RCC 7860 (cell line): ENCODE measurements around the gene RLF.
"Not testable (repeated sequence)": the region's sequence is repeated elsewhere in the genome, so short reads cannot be mapped to it uniquely, and the experiment has no call there.

ENCODE experiments used
- DNase-seq: peaks from one replicate; pipeline ENCODE4 v3.0.0-alpha.2; 2015; ENCODE audit warnings: low spot score
- FAIRE-seq: peaks from 2 replicates; lab custom pipeline; 2012; peaks lifted over from hg19 to GRCh38; lab: Jason Lieb, UNC

The RLF gene

DNA sequence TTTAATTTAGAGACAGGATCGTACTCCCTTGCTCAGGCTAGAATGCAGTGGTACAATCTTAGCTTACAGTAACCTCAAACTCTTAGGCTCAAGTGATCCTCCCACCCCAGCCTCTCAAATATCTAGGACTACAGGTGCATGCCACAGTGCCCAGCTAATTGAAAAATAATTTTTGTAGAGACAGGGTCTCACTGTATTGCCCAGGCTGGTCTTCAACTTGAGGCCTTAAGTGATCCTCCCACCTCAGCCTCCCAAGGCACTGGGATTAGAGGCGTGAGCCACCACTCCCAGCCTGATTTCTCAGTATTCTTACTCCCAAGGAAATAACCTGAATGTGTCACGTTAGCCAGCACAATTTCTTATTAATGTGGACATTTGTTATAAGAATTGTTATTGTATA, 9.8 kb downstream of the RLF start:
- FAIRE-seq (no peak), DNase-seq (no peak)

DNA sequence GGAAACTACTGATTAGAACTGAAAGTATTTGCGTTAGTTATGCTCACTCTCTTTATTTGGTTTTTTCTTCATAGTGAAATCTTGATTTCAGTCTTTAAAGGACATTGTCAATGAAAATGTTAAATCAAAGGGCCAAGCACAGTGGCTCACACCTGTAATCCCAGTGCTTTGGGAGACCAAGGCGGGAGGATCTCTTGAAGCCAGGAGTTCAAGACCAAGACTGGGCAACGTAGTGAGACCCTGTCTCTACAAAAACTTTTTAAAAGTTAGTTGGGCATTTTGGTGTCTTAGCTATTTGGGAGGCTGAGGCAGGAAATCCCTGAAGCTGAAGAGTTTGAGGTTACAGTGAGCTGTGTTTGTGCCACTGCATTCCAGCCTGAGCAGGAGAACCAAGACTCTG, 13.6 kb downstream of the RLF start:
- DNase-seq (no peak), FAIRE-seq (no peak)

DNA sequence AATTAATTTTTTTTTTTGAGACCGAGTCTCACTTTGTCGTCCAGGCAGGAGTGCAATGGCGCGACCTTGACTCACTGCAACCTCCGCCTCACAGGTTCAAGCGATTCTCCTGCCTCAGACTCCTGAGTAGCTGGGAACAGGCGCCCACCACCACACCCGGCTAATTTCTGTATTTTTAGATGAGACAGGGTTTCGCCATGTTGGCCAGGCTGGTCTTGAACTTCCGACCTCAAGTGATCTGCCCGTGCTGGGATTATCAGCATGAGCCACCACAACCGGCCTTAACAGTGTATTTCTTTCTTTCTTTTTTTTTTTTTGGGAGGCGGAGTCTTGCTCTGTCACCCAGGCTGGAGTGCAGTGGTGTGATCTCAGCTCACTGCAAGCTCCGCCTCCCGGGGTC, 15.8 kb downstream of the RLF start:
- not testable (repeated sequence) for DNase-seq, FAIRE-seq

DNA sequence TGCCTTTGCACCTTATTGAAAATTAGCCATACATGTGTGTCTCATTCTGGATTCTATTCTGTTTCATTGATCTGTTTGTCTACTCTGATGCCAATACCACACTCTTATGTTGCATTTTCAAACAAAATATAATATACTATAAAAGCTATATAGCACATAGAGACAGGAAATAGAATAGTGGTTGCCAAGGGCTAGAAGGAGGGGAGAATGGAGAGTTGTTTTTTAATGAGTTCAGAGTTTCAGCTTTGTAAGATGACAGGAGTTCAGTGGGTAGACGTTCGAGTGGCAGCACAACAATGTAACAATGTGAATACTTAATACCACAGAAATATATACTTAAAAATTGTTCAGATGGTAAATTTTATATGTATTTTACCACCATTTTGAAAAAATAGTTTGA, 17.0 kb downstream of the RLF start:
- FAIRE-seq (no peak), DNase-seq (no peak)

DNA sequence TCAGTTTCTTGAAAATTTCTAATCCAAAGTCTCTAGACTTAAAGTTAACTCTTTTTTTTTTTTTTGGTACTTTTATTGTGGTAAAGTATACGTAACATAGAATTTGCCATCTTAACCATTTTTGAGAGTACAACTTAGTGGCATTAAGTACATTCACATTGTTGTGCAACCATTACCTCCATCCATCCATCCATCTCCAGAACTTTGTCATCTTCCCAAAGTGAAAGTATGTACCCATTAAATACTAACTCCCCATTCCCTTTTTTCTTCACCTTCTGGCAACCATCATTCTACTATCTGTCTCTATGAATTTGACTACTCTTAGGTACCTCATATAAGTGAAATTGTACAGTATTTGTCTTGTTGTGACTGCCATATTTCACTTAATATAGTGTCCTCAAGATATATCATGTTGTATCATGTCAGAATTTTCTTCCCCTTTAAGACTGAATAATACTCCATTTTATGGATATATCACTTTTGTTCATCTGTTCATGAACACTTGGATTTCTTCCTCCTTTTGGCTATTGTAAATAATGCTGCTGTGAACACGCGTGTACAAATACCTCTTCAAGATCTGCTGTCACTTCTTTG, 18.4 kb downstream of the RLF start:
- DNase-seq (no peak), FAIRE-seq (no peak)

DNA sequence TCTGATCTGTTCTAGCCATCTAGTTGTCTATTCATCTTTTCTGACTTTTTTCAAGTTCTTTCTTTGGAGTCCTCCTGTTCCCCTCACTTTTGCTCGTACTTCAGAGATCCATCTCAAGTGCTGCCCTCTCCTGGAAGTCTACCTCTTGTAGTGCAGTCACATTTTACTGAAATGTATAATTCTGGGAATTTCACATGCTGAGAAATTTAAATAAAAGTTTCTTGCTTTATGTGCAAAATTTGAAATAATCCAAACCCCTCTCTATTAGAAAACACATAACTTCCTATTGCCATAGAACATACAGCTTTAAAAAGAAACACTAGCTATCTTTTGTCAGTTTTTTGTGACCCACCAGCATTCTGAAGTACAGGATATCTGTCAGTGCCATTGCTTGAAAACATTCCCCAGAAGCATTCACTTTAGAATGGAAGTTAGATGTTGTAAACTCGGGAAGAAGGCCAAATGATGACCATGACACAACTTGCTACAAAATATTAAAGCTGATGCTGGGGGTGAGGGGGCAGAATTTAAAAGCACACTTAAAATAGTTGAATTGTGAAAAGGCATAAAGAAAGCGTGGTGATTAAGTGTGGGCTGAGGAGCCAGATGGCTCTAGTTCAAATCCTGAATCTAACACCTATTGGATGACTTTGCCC, 22.0 kb downstream of the RLF start:
- FAIRE-seq = no peak
- no peak for DNase-seq

DNA sequence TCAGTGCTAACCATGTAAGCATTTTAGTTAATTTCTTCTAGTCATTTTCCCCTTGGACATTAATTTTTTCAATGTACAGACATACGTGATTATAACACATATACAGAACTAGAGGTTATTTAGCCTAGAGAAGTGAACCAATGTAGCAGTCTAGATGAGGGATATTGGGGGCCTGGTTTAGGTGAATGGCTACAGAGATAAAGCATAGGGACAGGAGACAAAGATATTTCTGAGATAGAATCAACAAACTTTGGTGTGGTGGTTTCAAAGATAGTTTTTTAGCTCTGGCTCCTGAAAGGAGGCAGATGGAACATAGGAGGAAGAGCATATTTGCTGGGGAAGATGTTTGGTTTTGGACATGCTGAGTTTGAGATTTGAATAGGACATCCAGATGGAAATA, 23.0 kb downstream of the RLF start:
- FAIRE-seq = no peak
- no peak for DNase-seq

DNA sequence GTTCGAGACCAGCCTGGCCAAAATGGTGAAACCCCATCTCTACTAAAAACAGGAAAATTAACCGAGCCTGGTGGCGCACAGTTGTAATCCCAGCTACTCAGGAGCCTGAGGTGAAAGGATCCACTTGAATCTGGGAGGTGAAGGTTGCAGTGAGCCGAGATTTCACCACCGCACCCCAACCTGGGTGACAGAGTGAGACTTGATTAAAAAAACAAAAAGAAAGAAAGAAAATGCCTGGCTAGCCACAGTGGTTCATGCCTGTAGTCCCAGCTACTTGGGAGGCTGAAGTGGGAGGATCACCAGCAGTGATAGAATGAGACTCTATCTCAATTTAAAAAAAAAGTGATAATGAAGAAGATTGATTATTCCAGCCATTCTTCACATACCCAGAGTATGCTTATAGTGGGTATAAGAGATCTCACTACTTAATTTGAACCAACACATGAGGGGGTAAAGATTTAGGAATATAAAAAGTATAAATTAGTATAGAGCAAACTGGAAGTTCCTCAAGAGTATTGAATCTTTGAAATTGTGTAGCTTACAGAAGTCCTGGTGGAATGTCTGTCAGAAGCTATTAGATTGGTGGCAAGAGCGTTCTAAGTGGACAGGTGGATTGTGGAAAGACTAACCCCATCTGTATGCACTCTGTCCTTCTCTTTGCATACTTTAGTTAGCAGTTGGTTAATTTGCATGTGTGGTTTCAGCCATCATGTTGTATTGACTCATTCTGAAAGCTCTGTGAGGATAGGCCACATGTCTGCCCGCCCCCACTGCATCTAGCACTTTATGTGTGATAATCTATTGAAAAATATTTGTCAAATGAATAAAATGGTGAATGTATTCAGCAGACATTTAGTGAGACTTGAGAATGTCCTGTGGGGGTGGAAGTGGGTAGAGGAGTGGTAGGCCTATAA, 25.0 kb downstream of the RLF start:
- DNase-seq (no peak), FAIRE-seq (no peak)

DNA sequence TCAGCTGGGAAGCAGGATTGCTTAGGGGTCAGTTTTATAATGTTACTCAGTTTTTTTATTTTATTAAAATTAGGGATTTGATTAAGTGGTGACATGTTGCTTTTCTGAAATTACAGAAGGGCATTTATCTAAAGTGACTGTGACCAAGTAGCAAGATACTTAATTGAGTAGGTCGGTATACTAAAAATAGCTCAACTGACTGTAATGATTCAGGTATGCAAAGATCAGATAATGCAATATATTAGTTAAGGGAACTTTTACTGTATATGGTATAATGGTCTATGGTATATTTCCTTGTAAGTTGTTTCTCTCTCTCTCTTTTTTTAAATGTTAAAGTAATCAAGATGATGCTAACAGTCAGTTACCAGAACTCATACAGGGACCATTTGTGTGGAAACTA, 26.2 kb downstream of the RLF start:
- no peak for DNase-seq
- FAIRE-seq = no peak

DNA sequence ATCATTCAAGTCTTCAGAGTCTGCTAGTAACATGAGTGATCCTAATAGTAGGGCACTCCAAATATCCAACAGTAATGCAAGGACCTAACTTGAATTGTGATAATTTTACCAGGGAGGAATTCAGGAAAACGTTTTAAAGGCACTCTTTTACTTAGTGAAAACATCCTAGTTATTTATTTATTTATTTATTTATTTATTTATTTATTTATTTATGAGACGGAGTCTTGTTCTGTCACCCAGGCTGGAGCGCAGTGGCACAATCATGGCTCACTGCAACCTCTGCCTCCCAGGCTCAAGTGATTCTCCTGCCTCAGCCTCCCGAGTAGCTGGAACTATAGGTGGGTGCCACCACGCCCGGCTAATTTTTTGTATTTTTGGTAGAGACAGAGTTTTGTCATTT, 33.5 kb downstream of the RLF start:
- DNase-seq, FAIRE-seq: not testable (repeated sequence)

DNA sequence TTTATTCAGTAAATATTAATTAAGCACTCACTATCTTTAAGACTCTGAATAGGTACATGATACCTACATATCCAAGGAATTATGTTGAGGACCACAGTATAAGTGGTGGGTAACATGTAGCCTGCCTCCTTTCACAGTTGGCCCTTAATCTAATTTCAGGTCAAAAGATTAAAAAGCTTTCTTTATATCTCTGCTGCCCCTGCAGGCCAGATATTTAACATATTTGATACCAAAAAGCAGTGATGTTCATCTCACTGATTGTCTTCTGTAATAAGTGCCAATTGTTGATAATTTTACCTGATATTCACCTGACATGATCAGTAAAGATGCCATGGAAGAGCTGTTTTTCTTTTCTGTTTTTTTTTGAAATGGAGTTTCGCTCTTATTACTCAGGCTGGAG, 36.5 kb downstream of the RLF start:
- DNase-seq (no peak), FAIRE-seq (no peak)

DNA sequence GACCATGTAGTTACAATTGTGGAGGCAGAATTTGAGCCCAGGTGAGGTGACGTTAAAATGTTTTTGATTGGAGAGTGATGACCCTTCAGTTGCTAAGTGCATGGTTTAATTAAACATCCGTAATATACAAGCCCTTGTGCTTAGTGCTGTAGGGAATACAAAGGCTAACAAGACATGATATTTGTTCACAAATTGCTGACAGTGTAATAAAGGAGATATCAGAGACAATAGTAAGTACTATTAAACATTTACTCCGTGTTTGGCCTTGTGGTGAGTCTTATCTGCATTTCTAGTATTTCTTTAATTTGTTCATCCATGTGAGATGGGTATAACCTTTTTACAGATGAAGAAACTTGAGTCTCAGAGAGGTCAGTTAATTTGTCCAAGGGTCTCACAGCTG, 37.9 kb downstream of the RLF start:
- no peak for FAIRE-seq
- DNase-seq = no peak

DNA sequence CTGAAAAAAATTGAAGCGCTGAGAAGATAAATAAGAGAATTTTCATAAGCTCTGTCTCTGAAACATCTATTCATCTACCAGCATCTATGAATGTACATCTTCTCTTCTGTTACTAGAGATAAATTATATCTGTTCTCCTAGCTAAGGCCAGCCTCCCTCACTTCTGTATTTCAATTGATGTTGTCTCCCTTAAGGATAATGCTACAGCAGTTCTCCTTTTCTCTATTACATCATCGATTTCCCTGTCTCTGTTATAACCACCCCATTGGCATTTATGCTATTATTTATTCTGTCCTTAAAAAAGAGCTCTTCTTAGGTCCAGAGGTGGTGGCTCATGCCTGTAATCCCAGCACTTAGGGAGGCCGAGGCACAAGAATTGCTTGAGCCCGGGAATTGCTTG, 43.7 kb downstream of the RLF start:
- no peak for FAIRE-seq
- no peak for DNase-seq

DNA sequence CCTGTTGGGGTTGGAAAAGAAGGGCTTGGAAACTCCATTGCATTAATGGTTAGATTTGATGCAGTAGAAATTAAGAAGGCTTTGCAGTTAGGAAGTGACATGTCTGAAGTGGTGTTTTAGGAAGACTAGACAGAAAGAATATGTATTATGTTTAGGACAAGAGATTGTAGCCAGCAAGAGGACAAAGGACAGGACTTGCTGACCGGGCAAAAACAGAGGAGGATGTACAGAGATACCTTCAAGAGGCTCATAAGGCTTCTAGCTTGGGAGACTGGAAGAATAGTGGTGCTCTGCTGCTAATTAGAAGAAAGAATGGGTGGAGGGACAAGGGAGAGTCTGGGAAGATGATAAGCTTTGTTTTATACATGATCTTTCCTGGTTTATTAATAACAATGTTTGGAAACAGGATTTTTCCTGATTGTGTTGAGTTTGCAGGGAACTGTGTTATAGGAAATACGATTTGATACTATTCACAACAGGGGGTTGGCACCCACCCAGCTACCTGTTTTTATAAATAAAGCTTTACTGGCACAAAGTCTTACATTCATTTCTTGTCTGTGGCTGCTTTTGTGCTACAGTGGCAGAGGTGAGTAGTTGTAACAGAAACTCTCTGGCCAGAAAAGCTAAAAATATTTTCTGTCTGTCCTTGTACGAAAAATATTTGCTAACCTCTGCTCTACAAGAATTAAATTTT, 49.5 kb downstream of the RLF start:
- DNase-seq (no peak), FAIRE-seq (no peak)

DNA sequence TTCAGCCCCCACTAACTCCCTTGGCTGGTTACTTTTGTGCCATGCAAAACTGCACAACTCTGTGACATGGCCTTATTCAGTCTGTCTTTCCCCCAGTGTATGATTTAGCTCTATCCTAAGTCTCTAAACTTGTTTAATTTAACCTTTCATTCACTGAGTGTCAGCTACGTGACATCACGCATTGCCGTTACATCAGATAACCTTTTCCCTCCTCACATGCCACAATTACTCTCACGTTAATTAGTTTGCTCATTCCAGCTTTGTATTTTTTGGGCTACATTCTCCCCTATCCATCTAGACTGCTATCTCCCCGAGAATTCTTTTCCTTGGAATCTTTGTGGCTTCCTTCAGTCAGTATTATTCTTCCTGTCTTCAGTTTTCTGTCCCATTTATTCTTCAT, 57.1 kb downstream of the RLF start:
- FAIRE-seq = no peak
- no peak for DNase-seq

DNA sequence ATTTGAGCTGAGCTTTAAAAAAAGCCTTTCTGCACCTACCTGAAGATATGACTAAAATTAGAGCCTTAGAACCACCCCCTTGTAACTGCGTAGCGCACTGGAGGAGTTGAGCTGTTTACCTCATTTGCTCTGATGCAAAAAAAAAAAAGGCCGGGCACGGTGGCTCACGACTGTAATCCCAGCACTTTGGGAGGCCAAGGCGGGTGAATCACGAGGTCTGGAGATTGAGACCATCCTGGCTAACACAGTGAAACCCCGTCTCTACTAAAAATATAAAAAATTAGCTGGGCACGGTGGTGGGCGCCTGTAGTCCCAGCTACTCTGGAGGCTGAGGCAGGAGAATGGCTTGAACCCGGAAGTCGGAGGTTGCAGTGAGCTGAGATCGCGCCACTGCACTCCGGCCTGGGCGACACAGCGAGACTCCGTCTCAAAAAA, 60.3 kb downstream of the RLF start:
- not testable (repeated sequence) for DNase-seq, FAIRE-seq

DNA sequence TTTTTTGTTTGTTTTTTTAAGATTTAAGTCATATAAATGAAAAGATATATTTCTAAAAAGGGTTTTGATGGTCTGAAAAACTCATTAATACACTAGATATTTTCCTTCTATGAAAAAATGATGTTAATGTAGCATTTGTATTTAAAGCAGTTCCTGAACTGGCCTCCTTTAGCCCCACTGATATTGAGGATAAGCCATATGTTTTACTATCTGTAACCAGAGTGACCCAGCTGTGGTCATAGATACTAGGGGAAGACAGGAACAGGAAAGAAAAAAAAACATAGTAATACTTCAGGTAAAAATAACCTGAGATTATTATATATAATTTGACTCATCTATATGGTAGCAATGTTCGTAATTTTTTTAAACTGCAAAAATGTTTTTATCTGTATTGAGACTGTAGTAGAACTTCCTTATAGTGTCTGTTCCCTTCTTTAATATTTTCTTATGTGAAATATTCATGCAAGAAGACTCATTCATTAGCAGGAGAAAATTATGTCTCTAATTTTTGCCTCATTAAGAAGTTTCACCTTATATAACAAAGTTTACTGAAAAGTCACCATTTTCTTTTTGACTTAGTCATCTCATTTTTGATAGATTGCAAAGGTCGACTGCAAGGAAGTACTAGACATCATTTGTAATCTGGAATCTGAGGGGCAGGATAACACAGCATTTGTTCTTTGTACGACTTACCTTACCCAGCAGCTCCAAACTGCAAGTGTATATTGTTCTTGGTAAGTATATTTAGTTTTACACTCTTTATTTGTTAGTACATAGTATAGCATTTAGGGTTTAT, 61.0 kb downstream of the RLF start:
- DNase-seq (no peak), FAIRE-seq (no peak)

DNA sequence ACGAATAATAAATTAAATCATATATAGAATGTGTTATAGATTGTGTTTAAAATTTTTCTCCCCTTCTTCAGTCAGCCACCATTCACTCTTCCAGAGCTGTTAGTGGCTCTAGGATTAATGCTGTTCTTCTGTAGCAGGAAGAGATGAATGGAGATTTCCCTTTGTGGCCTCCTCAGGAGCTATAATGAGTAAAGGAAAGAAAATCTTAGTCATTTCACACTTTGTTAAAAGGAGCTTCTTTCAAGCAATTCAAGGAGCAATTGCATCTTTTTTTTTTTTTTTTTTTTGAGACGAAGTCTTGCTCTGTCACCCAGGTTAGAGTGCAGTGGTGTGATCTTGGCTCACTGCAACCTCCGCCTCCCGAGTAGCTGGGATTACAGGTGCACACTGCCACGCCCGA, 62.9 kb downstream of the RLF start:
- DNase-seq (no peak), FAIRE-seq (no peak)

DNA sequence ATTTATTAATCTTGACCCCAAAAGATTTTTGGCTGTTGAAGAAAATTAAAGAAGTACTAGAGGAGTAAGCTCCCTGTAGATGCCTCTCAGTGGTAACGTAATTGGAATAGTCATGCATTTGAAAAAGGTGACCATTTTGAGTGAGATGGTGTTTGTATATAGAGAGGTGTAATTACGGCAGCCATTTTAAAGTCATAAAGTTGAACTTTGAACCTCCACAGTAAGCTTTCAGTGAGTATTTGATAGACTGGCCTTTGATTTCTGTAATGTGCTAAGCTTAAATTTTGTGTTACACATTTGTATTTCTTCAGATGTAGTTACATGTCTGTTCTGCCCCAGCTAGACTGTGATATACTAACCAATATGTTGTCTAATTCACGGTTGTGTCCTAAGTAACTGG, 65.0 kb downstream of the RLF start:
- FAIRE-seq = no peak
- no peak for DNase-seq

DNA sequence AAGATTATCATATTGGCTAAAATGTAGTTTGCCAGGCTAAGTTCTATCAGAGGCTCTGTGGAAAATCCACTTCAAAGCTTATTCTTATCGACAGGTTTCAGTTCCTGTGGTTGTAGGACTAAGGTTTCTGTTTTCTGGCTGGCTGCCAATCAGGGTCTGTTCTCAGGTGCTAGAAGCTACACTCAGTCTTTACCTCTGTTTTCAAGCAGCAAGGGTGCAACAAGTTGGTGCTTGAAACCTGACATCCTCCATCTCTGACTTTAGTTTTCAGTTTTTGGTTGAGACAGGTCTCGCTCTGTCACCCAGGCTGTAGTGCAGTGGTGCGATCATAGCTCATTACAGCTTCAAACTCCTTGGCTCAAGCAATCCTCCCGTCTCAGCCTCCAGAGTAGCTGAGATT, 71.3 kb downstream of the RLF start:
- DNase-seq = no peak
- FAIRE-seq = no peak

DNA sequence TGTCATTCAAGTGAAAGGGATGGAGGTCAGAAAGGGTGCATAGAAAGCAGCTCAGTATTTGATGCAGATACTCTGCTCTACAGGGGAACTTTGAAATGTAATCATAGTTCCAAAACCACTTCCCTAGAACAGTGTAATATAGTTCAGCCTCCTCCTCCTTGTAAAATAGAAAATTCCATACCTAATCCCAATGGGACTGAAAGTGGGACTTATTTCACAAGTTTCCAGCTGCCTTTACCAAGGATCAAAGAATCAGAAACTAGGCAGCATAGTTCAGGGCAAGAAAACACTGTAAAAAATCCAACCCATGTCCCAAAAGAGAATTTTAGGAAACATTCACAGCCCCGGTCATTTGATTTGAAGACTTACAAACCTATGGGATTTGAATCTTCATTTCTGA, 78.4 kb downstream of the RLF start:
- FAIRE-seq (no peak), DNase-seq (no peak)
